ENCODE results near the gene GRB7. TPM values are rescaled to one million over a fixed set of nuclear protein-coding genes. Genes with fewer than 3 reads are reported as not detected.

Gene GRB7
- total RNA-seq, 1 donor from 2014 or later: 44.6 TPM

DNA sequence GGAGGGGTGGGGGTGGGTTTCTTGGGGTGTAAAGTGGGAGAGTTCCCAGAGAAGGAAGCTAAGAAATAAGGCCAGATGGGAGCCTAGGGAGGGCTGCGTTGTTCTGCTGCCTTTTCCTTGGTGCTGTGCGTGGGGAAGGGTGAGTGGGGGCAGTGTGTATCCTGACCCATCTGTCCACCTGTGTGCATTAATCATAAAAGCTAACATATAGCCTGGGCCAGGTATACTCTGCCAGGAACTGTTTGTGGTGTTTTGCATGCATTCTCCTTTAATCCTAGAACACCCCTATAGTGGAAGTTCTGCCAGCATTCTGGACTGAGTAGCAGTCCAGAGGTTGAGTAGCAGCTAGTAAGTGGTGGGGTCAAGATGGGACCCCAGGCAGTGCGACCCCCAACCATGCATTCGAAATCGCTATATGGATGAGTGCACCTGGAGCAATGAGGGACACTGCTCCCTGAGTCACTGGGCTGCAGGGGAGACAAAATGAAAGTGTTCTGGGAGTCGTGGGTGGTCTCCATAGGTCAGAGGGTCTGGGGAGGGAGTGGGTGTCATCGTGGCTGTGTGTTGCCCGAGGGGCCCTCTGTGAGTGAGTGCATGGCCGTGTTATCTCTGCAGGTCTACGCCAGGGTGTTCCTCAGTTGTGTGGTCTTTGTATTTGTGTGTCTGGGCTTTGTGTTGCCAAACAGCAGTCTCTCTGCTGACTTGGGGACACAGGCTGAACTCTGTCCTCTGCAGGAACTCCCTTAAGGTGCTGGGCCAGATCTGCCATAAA is 36.5 kb upstream of the GRB7 start:
- H3K4me3 Mint-ChIP-seq: peak overlapping the region; percentile 97
- peaks cover 53% of the 10 kb centered on the region for H3K4me1 Mint-ChIP-seq
- DNase-seq (ENCODE audit: low spot score in 2 of 2, unreplicated experiment in 2 of 2): no peak
- H3K36me3 Mint-ChIP-seq: peaks cover 2% of the 10 kb centered on the region
- no peaks in the 10 kb centered on the region for H3K27me3 Mint-ChIP-seq (ENCODE audit: low read depth)
- H3K9me3 Mint-ChIP-seq: no peaks in the 10 kb centered on the region
- peak overlapping the region; percentile 79 for H3K27ac Mint-ChIP-seq
- TF ChIP-seq, protein P1, sequence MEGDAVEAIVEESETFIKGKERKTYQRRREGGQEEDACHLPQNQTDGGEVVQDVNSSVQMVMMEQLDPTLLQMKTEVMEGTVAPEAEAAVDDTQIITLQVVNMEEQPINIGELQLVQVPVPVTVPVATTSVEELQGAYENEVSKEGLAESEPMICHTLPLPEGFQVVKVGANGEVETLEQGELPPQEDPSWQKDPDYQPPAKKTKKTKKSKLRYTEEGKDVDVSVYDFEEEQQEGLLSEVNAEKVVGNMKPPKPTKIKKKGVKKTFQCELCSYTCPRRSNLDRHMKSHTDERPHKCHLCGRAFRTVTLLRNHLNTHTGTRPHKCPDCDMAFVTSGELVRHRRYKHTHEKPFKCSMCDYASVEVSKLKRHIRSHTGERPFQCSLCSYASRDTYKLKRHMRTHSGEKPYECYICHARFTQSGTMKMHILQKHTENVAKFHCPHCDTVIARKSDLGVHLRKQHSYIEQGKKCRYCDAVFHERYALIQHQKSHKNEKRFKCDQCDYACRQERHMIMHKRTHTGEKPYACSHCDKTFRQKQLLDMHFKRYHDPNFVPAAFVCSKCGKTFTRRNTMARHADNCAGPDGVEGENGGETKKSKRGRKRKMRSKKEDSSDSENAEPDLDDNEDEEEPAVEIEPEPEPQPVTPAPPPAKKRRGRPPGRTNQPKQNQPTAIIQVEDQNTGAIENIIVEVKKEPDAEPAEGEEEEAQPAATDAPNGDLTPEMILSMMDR (IDR thresholded peaks at IDR 0.05; ENCODE audit: unreplicated experiment): no peak

DNA sequence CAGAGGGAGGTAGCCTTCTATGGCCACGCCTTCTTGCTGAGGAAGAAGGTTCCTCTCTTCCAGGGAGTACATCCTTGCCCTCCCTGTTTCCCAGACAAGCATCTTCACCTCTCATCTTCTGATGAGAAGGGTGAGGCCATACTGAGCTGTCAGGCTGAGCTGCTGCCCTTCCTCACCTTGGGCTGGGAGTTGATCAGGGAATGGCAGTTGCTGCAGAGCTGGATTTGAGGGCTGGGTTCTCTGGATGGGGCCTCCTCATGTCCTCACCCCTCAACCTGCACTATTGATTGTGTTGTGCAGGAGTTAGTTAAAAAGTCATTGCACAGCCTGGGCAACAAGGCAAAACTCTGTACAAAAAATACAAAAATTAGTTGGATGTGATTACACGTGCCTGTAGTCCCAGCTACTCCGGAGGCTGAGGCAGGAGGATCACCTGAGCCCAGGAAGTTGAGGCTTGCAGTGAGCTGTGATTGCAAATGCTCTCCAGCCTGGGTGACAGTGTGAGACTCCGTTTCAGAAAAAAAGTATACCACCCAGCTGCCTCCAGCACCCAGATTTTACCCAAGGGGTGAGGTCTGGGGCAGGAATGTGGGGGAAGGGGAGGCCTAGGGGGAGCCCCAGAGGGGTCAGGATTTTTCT is 35.8 kb upstream of the GRB7 start:
- Mint-ChIP-seq H3K4me1 (peaks cover 56% of the 10 kb centered on the region), H3K36me3 (peaks cover 2% of the 10 kb centered on the region), H3K4me3 (peak overlapping the region; percentile 97), H3K27ac (peak overlapping the region; percentile 79), H3K27me3 (ENCODE audit: low read depth) (no peaks in the 10 kb centered on the region), H3K9me3 (no peaks in the 10 kb centered on the region)
- TF ChIP-seq, protein P1 (IDR thresholded peaks at IDR 0.05; ENCODE audit: unreplicated experiment): no peak
- no peak for DNase-seq (ENCODE audit: low spot score in 2 of 2, unreplicated experiment in 2 of 2)

DNA sequence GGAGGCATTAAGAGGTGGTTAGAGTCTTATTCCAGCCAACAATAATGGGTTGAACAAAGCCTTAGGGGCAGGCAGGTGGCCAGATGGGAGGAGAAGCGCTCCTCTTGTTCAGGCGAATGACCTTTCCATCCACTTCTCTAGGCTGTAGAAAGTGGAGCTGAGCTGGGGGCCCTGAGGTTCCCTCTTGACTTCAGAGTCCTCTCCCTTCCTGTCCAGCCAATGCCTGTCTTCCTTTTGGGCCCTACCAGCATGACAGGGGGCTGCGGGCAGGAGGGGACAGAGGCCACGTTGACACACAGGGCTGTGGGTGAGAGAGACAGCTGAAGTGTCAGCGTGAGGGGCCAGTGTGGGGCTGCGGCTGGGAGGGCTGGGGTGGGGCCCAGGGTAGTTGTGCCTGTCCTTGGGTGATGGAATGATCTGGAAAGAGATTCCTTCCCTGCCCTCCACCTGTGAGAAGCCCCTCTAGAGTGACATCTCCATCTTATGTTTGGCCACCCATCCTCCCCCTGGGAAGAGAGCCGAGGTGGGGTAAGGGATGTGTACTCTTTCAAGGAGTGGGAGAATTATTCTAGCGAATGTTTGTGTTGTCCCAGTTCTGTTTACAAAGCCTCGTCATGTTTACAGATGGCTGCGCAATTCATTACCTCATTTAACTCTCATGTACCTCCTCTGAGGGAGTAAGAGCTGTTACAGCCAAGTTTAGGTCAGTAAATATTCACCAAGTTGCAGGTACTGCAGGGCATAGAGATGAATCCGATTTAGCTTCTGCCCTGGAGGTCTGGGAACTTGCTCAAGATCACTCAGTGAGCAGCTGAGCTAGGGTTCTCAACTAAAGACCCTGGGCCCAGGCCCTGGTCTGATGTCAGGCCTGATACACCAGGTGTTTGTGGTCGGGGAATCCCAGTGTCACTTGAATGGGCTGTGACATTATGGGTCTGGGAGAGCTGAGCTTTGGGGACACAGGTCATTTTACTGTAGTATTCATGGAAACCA is 34.5 kb upstream of the GRB7 start:
- Mint-ChIP-seq H3K27me3 (ENCODE audit: low read depth) (no peaks in the 10 kb centered on the region), H3K9me3 (no peaks in the 10 kb centered on the region), H3K4me3 (no peak overlapping the region), H3K4me1 (peaks cover 56% of the 10 kb centered on the region), H3K36me3 (peaks cover 6% of the 10 kb centered on the region), H3K27ac (peak overlapping the region; percentile 2)
- TF ChIP-seq, protein P1 (IDR thresholded peaks at IDR 0.05; ENCODE audit: unreplicated experiment): no peak
- DNase-seq (ENCODE audit: low spot score in 2 of 2, unreplicated experiment in 2 of 2): no peak

DNA sequence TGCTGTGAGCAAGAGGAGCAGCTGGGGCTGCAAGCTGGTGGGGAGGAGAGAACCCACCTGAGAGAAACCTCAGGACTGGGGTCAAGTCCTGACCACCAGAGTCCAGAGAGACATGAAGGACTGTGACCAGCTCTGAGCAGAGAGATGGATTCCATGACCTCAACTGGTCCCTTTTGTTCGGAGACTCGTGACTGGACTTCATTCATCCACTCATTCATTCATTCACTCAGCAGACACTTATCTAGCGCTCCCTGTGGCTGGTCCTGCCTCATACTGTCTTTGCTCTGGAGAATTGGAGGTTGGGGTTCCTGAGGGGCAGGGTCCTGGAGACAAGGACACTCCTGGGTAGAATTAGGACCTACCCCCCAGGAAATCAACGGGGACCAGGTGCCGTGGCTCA is 33.8 kb upstream of the GRB7 start:
- H3K27me3 Mint-ChIP-seq (ENCODE audit: low read depth): no peaks in the 10 kb centered on the region
- H3K4me3 Mint-ChIP-seq: no peak overlapping the region
- no peaks in the 10 kb centered on the region for H3K9me3 Mint-ChIP-seq
- DNase-seq (ENCODE audit: low spot score in 2 of 2, unreplicated experiment in 2 of 2): no peak
- peak overlapping the region; percentile 2 for H3K27ac Mint-ChIP-seq
- TF ChIP-seq, protein P1 (IDR thresholded peaks at IDR 0.05; ENCODE audit: unreplicated experiment): no peak
- peaks cover 7% of the 10 kb centered on the region for H3K36me3 Mint-ChIP-seq
- peaks cover 54% of the 10 kb centered on the region for H3K4me1 Mint-ChIP-seq

DNA sequence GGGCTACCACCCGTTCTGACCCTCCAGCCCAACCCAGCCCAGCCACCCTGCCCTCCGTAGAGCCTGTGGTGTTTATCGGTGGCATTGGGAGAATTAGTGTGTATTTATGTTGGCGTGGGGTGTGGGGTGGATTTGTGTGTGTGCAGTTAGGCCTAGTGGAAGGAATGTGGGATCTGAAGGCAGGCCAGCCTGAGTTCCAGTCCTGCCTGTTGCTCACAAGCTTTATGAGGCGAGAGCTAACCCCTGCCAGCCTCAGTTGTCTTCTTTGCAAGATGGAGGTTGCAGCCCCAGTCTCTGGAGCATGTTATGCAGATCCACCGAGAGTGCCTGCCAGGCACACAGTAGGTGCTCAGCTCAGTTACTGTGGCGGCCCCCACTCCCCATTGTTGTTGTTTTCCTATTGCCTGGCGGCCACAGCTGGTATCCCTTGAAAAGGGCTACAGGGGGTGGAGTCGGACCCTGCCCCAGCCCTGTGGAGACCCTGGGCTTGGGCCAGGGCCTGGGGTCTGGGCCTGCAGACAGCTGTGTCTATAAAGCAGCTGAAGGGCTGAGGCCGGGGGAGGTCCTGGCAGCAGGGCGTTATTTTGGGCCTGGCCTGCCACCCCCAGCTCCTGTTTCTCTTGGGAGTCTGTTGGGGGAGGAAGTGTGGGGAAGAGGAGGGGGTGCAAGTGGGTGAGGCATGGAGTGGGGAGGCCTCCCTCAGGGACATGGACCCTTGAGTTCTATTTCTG is 32.8 kb upstream of the GRB7 start:
- peak overlapping the region; percentile 43 for H3K27ac Mint-ChIP-seq
- H3K4me1 Mint-ChIP-seq: peaks cover 46% of the 10 kb centered on the region
- TF ChIP-seq, protein P1 (IDR thresholded peaks at IDR 0.05; ENCODE audit: unreplicated experiment): no peak
- peaks cover 14% of the 10 kb centered on the region for H3K36me3 Mint-ChIP-seq
- DNase-seq (ENCODE audit: low spot score in 2 of 2, unreplicated experiment in 2 of 2): no peak
- no peak overlapping the region for H3K4me3 Mint-ChIP-seq
- H3K27me3 Mint-ChIP-seq (ENCODE audit: low read depth): no peaks in the 10 kb centered on the region
- no peaks in the 10 kb centered on the region for H3K9me3 Mint-ChIP-seq
